Lower leg skin (tissue), 4 donors: ENCODE results near the gene PDLIM7. TPM values are rescaled to one million over a fixed set of nuclear protein-coding genes. Genes with fewer than 3 reads are reported as not detected.

Source experiments
- DNase-seq, 2 donors: peaks; one replicate each; pipeline ENCODE4 v3.0.0-alpha.2; 2019; ENCODE audit warnings: low spot score in 2 of 2
- H3K4me3 ChIP-seq: fragments of 200-600 bp; sonication (generic); 2 replicates; pipeline ENCODE4 v1.5.1; 2017; ENCODE audit warnings: mild to moderate bottlenecking, low read depth; ENCODE audit not compliant: poor library complexity, severe bottlenecking
- CTCF ChIP-seq, 3 donors: fragments of 450-650 bp; IDR thresholded peaks; one replicate each; pipeline ENCODE4 v1.5.1; 2016; ENCODE audit warnings: antibody characterized with exemption in 3 of 3, mild to moderate bottlenecking in 3 of 3, moderate library complexity in 2 of 3
- POLR2A ChIP-seq, 2 donors: fragments of 450-650 bp; IDR thresholded peaks; one replicate each; pipeline ENCODE4 v1.6.1; 2016 to 2017; ENCODE audit warnings: antibody characterized with exemption in 2 of 2, mild to moderate bottlenecking in 1 of 2, moderate library complexity in 1 of 2
- WGBS, 2 donors: methylation state at CpG; one replicate each; pipeline ENCODE4 v1.1.5; 2018; 5-methylcytosine and 5-hydroxymethylcytosine counted together
- intact Hi-C: fragments of 100-400 bp; cut with DNase I; formaldehyde crosslinking; loops from one replicate; pipeline ENCODE4 v1.15.0; 2023; ENCODE audit warnings: low total_unique reads
- total RNA-seq, 4 donors: library from RNA; depleted of rRNA; stranded (reverse); fragments of >200 nt; gene quantifications; one replicate each; pipeline ENCODE4 v1.1.0, GENCODE V29; 2016

The PDLIM7 gene
- total RNA-seq, 4 donors from 2014 or later, result 11.8 to 31.7 (median 23.5) TPM

GRCh38 chr5:177440990-177441780, 56.2 kb downstream of the PDLIM7 start:
- TF ChIP-seq CTCF (IDR thresholded peaks at IDR 0.05) (no peak), POLR2A (IDR thresholded peaks at IDR 0.05) (no peak)
- intact Hi-C loops, result no loop called here
- no peak for DNase-seq
- WGBS, 2 donors, result 70 to 76% methylated on average over 26 of the region's 26 CpGs
- no peak overlapping the region for H3K4me3 ChIP-seq

DNA sequence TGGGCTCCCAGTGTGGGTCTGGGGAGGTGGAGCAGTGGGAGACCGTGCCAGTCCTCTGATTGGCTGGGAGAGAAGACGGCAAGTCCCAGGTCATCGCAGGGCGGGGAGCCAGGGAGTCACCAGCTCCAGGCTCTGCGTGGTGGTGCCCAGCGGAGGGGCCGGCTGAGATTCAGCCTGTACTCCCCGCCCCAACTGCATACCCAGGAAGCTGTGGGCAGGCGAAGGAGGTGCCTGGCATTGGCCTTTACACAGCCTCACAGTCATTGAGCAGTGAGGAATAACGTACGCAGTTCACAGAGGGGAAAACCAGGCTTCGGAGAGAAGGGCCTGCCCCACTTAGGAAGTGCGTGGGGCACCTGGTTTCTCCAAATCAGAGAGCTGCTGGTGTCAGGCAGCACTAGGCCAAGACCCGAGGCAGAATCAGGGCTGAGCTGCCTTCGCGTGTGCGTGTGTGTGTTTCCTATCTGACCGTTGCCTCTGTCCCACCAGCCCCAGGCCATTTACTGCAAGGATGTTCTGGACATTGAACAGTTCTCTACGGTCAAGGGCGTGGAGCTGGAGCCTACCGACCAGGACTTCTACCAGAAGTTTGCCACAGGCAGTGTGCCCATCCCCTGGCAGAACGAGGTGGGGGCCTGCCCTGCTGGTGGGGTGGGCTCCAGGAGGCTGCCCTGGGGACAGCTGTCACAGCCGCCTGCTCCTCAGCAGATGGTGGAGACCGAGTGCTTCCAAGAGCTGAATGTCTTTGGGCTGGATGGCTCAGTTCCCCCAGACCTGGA, 57.0 kb downstream of the PDLIM7 start:
- intact Hi-C loops, result no loop called here
- TF ChIP-seq CTCF (IDR thresholded peaks at IDR 0.05) (no peak), POLR2A (IDR thresholded peaks at IDR 0.05) (no peak)
- no peak for DNase-seq
- no peak overlapping the region for H3K4me3 ChIP-seq
- WGBS, 2 donors, result 52 to 63% methylated on average over 19 to 23 of the region's 24 CpGs

DNA sequence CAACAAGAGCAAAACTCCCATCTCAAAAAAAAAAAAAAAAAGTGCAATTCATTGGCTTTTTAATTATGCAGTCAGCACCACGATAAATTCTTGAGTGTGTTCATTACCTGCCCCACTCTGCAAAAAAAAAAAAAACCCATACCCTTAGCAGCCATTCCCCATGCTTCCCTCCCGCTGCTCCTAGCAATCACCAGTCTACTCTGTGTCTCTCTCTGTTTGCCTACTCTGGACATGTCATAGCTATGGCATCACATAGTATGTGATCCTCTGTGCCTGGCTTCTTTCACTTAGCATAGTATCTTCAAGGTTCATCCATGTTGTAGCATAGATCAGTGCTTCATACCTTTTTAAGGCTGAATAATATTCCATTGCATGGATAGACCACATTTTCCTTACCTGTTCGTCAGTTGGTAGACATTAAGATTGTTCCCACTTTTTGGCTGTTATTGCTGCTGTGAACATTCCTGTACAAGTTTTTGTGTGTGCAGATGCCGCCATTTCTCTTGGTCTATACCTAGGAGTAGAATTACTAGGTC, 57.8 kb downstream of the PDLIM7 start:
- no peak overlapping the region for H3K4me3 ChIP-seq
- WGBS, 2 donors, result 83 to 85% methylated on average over 4 of the region's 4 CpGs
- no peak for DNase-seq
- TF ChIP-seq POLR2A (IDR thresholded peaks at IDR 0.05) (no peak), CTCF (IDR thresholded peaks at IDR 0.05) (no peak)
- intact Hi-C loops, result no loop called here

- DNase-seq, result no peak
- WGBS, 2 donors, result 78 to 83% methylated on average over 10 of the region's 10 CpGs
- no peak for TF ChIP-seq POLR2A (IDR thresholded peaks at IDR 0.05)
- no peak for TF ChIP-seq CTCF (IDR thresholded peaks at IDR 0.05)
- H3K4me3 ChIP-seq, result no peak overlapping the region
- intact Hi-C loops, result no loop called here
Observed at GRCh38 chr5:177438468-177438867, 58.9 kb downstream of the PDLIM7 start.

DNA sequence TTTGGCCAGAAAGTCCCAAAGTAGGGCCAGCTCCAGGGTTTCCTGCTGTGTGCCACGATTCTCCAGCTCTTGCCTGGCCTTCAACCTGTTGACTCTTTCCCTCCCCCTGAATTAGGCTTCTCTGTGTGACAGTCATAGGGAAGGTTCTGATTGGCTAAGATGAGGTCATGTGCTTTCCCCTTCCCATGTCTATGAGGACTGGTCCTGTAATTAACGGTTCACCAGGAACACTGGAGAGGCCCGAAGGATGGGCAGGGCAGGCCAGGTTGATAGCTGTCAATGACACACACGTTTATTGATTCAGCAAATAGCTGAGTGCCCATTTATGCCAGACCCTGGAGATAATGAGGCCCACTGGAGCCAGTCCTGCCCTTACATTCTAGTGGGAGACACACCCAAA, 59.8 kb downstream of the PDLIM7 start:
- intact Hi-C loops, result no loop called here
- H3K4me3 ChIP-seq, result no peak overlapping the region
- no peak for DNase-seq
- TF ChIP-seq CTCF (IDR thresholded peaks at IDR 0.05), result no peak
- no peak for TF ChIP-seq POLR2A (IDR thresholded peaks at IDR 0.05)
- WGBS, 2 donors, result 48 to 54% methylated on average over 4 of the region's 4 CpGs
